Activated CD4-positive, alpha-beta memory T cell treated with anti-CD3 and anti-CD28 coated beads for 36 hours (primary cell): ENCODE data around the gene NLGN4Y. TPM values are rescaled to one million over a fixed set of nuclear protein-coding genes. Genes with fewer than 3 reads are reported as not detected.
A peak's percentile ranks its signal among the peaks of the same experiment; 100 is the strongest.
"Not testable (repeated sequence)": the region's sequence is repeated elsewhere in the genome, so short reads cannot be mapped to it uniquely, and the experiment has no call there.

Experiments used
- CTCF ChIA-PET: fragments of 350-600 bp; sonication (Branson Sonifier 250); formaldehyde crosslinking; loops from one replicate; lab custom pipeline; 2021; ENCODE audit warnings: antibody characterized with exemption, inconsistent platforms; lab: Charles Lee
- POLR2A ChIA-PET: fragments of 350-600 bp; sonication (Branson Sonifier 250); formaldehyde crosslinking; loops from one replicate; lab custom pipeline; 2021; ENCODE audit warnings: antibody characterized with exemption; lab: Charles Lee
- DNase-seq: peaks from one replicate; pipeline ENCODE4 v3.0.0-alpha.2; 2020
- H3K27ac Mint-ChIP-seq: one replicate; pipeline ENCODE4 v1.8.0; 2021; ENCODE audit warnings: mixed read lengths
- H3K27me3 Mint-ChIP-seq: one replicate; pipeline ENCODE4 v1.8.0; 2021; ENCODE audit warnings: mixed read lengths
- H3K36me3 Mint-ChIP-seq: one replicate; pipeline ENCODE4 v1.8.0; 2021; ENCODE audit warnings: mixed read lengths
- H3K4me1 Mint-ChIP-seq: one replicate; pipeline ENCODE4 v1.8.0; 2021; ENCODE audit warnings: low read depth, mixed read lengths
- H3K4me3 Mint-ChIP-seq: one replicate; pipeline ENCODE4 v1.8.0; 2021; ENCODE audit warnings: mild to moderate bottlenecking, mixed read lengths
- H3K9me3 Mint-ChIP-seq: one replicate; pipeline ENCODE4 v1.8.0; 2021; ENCODE audit warnings: mixed read lengths
- intact Hi-C: fragments of 100-400 bp; cut with micrococcal nuclease; formaldehyde crosslinking; loops from one replicate; pipeline ENCODE4 v1.15.1; 2023
- total RNA-seq, 2 experiments: library from RNA; stranded (reverse); gene quantifications; one replicate each; pipeline ENCODE4 v1.2.3, GENCODE V29; 2021

Gene NLGN4Y
- total RNA-seq, 2 experiments from 2014 or later, result 3.0 to 3.8 TPM

GRCh38 chrY:14818452-14818851 is 294.1 kb downstream of the NLGN4Y start:
- Mint-ChIP-seq H3K27me3 (no peaks in the 10 kb centered on the region), H3K36me3 (no peaks in the 10 kb centered on the region), H3K4me1 (no peaks in the 10 kb centered on the region), H3K4me3 (no peak overlapping the region), H3K9me3 (no peaks in the 10 kb centered on the region), H3K27ac (no peak overlapping the region)
- ChIA-PET POLR2A (no interaction called here), CTCF (no interaction called here)
- no peak for DNase-seq
- intact Hi-C loops, result no loop called here

GRCh38 chrY:14822201-14822600 is 297.9 kb downstream of the NLGN4Y start:
- ChIA-PET POLR2A (no interaction called here), CTCF (no interaction called here)
- H3K9me3 Mint-ChIP-seq, result no peaks in the 10 kb centered on the region
- no peaks in the 10 kb centered on the region for H3K27me3 Mint-ChIP-seq
- no peaks in the 10 kb centered on the region for H3K36me3 Mint-ChIP-seq
- H3K4me1 Mint-ChIP-seq, result no peaks in the 10 kb centered on the region
- intact Hi-C loops, result no loop called here
- no peak overlapping the region for H3K4me3 Mint-ChIP-seq
- no peak for DNase-seq
- H3K27ac Mint-ChIP-seq, result no peak overlapping the region

DNA sequence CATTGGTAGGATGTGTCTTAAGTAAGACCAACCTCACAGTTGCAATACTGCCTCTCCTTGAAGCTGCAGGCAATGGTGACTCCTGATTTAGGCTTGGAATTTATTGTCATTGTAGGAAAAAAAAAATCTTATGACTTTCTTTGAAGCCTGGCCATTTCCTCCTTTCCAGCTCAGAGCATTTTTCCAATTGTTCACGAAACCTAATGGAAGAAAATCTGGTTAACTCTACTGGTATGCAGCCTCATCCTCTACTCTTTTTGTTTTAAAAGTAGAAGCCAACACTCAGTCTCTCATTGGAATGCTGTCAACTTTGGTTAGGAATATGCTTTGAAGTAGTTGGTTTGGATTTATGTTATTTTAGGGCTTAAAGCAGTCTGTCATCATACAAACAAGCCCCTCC is 298.6 kb downstream of the NLGN4Y start:
- H3K4me1 Mint-ChIP-seq, result no peaks in the 10 kb centered on the region
- ChIA-PET POLR2A (no interaction called here), CTCF (no interaction called here)
- no peak overlapping the region for H3K4me3 Mint-ChIP-seq
- no peaks in the 10 kb centered on the region for H3K36me3 Mint-ChIP-seq
- no peaks in the 10 kb centered on the region for H3K9me3 Mint-ChIP-seq
- H3K27me3 Mint-ChIP-seq, result no peaks in the 10 kb centered on the region
- H3K27ac Mint-ChIP-seq, result no peak overlapping the region
- no peak for DNase-seq
- intact Hi-C loops, result no loop called here

DNA sequence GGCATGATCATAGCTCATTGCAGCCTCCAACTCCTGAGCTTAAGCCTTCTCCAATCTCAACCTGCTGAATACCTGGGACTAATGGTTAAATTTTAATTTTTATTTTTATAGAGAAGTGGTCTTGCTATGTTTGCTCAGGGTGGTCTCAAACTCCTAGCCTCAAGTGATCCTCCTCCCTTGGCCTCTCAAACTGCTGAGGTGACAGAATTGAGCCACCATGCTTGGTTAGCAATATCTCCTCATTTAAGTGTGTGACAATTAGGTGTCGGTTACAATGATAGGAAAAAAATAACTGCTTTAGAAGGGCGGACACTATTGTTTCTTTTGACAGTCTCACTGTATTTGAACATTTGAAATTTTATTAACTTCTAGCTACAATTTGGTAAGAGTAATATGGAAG is 300.3 kb downstream of the NLGN4Y start:
- no peak for DNase-seq
- intact Hi-C loops, result no loop called here
- Mint-ChIP-seq H3K4me1 (no peaks in the 10 kb centered on the region), H3K4me3 (no peak overlapping the region), H3K36me3 (no peaks in the 10 kb centered on the region), H3K9me3 (no peaks in the 10 kb centered on the region), H3K27ac (no peak overlapping the region), H3K27me3 (no peaks in the 10 kb centered on the region)
- ChIA-PET CTCF (no interaction called here), POLR2A (no interaction called here)

- no peaks in the 10 kb centered on the region for H3K9me3 Mint-ChIP-seq
- POLR2A ChIA-PET, result no interaction called here
- H3K27me3 Mint-ChIP-seq, result no peaks in the 10 kb centered on the region
- H3K4me1 Mint-ChIP-seq, result no peaks in the 10 kb centered on the region
- peaks cover 4% of the 10 kb centered on the region for H3K36me3 Mint-ChIP-seq
- H3K4me3 Mint-ChIP-seq, result no peak overlapping the region
- H3K27ac Mint-ChIP-seq, result no peak overlapping the region
- CTCF ChIA-PET, result no interaction called here
- intact Hi-C loops, result no loop called here
- no peak for DNase-seq
These were observed 301.4 kb downstream of the NLGN4Y start for GRCh38 chrY:14825728-14826127.

- H3K9me3 Mint-ChIP-seq, result no peaks in the 10 kb centered on the region
- H3K4me3 Mint-ChIP-seq, result no peak overlapping the region
- H3K36me3 Mint-ChIP-seq, result peaks cover 8% of the 10 kb centered on the region
- ChIA-PET CTCF (no interaction called here), POLR2A (no interaction called here)
- no peaks in the 10 kb centered on the region for H3K4me1 Mint-ChIP-seq
- no peaks in the 10 kb centered on the region for H3K27me3 Mint-ChIP-seq
- H3K27ac Mint-ChIP-seq, result no peak overlapping the region
- no peak for DNase-seq
- intact Hi-C loops, result no loop called here
These were observed 304.2 kb downstream of the NLGN4Y start for GRCh38 chrY:14828531-14828930.

GRCh38 chrY:14829366-14829885 is 305.1 kb downstream of the NLGN4Y start:
- CTCF ChIA-PET, result no interaction called here
- H3K27me3 Mint-ChIP-seq, result no peaks in the 10 kb centered on the region
- H3K4me1 Mint-ChIP-seq, result peaks cover 5% of the 10 kb centered on the region
- no peaks in the 10 kb centered on the region for H3K9me3 Mint-ChIP-seq
- POLR2A ChIA-PET, result no interaction called here
- DNase-seq, result no peak
- H3K4me3 Mint-ChIP-seq, result no peak overlapping the region
- peaks cover 8% of the 10 kb centered on the region for H3K36me3 Mint-ChIP-seq
- H3K27ac Mint-ChIP-seq, result no peak overlapping the region
- intact Hi-C loops, result no loop called here

DNA sequence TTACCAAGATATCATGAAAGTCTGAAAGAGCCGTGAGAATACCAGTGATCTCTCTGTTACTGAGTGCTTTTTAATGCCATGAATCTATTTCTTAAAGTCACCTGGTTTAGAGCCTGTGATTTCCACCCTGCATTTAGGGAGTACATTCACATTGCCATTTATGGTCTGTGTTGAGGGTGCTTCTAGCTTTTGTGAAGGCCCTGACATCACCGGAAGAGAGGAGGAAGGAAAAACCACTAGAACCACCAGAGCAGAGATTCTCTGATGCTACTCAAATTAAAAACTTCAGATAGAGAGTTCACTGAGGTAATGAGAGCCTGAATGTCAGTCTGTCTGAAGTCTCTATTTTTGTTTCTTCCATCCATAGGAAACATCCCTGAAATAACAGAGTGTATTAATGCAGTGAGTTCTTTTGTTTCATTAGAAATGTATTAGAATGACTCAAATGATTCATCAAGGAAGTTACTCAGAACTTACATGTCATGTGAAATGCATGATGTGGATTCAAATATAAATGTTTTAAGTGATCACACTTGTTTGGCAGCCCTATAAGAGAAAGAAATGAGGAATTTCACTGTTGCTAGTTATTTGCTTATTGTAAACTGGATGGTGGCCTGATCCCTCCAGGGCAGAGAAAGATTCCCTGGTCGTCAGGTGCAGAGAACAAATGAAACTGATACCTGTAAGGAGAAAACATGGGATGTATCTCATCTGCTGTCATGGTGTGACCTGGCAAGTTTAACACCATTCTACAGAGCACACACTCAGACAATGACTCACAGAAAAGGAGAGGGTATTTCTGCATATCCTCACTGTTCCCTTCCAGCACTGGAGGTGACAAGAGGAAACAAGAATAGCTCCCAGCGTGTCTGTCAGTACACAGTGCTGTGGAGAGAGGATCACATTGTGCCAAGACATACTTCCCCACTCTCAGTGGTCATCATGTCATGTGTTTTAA is 310.1 kb downstream of the NLGN4Y start:
- DNase-seq, result peak; percentile 8
- ChIA-PET POLR2A (no interaction called here), CTCF (no interaction called here)
- H3K4me3 Mint-ChIP-seq, result no peak overlapping the region
- H3K4me1 Mint-ChIP-seq, result peaks cover 12% of the 10 kb centered on the region
- intact Hi-C loops, result loop anchor here (5.0 kb wide), 1 partner anchor 492 kb away; no protein-coding TSS in a partner anchor
- no peaks in the 10 kb centered on the region for H3K9me3 Mint-ChIP-seq
- H3K27ac Mint-ChIP-seq, result peak overlapping the region; percentile 75
- H3K36me3 Mint-ChIP-seq, result peaks cover 8% of the 10 kb centered on the region
- H3K27me3 Mint-ChIP-seq, result no peaks in the 10 kb centered on the region

DNA sequence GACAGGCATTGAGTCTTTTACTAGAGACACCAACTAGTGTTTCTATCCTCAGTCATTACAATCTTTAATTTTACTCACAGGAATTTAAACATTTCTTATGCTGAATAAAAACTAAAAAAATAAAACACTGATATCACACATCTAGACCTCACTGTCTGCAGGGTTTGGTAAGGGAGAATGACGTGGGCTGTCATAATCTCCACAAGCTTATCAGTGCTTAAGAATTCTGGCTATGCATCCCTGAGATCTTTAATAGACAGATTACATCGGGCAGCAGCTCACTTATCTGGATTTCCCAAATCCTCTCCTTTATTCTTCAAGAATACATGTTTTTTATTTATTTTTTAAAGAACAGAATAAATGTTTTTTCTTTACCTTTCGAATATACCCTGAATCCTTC is 313.1 kb downstream of the NLGN4Y start:
- H3K27ac Mint-ChIP-seq, result no peak overlapping the region
- H3K27me3 Mint-ChIP-seq, result no peaks in the 10 kb centered on the region
- H3K36me3 Mint-ChIP-seq, result peaks cover 5% of the 10 kb centered on the region
- peaks cover 12% of the 10 kb centered on the region for H3K4me1 Mint-ChIP-seq
- H3K9me3 Mint-ChIP-seq, result no peaks in the 10 kb centered on the region
- CTCF ChIA-PET, result no interaction called here
- intact Hi-C loops, result no loop called here
- DNase-seq, result no peak
- POLR2A ChIA-PET, result no interaction called here
- no peak overlapping the region for H3K4me3 Mint-ChIP-seq

- intact Hi-C loops, result no loop called here
- peaks cover 3% of the 10 kb centered on the region for H3K27me3 Mint-ChIP-seq
- no peaks in the 10 kb centered on the region for H3K36me3 Mint-ChIP-seq
- ChIA-PET POLR2A (no interaction called here), CTCF (no interaction called here)
- no peaks in the 10 kb centered on the region for H3K9me3 Mint-ChIP-seq
- H3K4me1 Mint-ChIP-seq, result no peaks in the 10 kb centered on the region
- no peak for DNase-seq
- H3K4me3 Mint-ChIP-seq, result no peak overlapping the region
- no peak overlapping the region for H3K27ac Mint-ChIP-seq
These were observed 326.4 kb downstream of the NLGN4Y start for GRCh38 chrY:14850734-14851133.

DNA sequence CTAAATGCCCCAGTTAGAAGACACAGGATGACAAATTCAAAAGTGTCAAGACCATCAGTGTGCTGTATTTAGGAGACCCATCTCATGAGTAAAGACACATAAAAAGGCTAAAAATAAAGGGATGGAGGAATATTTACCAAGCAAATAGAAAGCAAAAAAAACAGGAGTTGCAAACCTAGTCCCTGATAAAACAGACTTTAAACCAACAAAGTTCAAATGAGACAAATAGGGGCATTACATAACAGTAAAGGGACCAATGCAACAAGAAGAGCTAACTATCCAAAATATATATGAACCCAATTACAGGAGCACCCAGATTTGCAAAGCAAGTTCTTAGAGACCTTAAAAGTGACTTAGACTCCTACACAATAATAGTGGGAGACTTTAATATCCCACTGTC is 336.1 kb downstream of the NLGN4Y start:
- intact Hi-C loops, result no loop called here
- peaks cover 2% of the 10 kb centered on the region for H3K27me3 Mint-ChIP-seq
- no peaks in the 10 kb centered on the region for H3K36me3 Mint-ChIP-seq
- H3K4me1 Mint-ChIP-seq, result no peaks in the 10 kb centered on the region
- ChIA-PET POLR2A (no interaction called here), CTCF (no interaction called here)
- H3K4me3 Mint-ChIP-seq, result no peak overlapping the region
- H3K27ac Mint-ChIP-seq, result no peak overlapping the region
- no peak for DNase-seq
- H3K9me3 Mint-ChIP-seq, result no peaks in the 10 kb centered on the region

DNA sequence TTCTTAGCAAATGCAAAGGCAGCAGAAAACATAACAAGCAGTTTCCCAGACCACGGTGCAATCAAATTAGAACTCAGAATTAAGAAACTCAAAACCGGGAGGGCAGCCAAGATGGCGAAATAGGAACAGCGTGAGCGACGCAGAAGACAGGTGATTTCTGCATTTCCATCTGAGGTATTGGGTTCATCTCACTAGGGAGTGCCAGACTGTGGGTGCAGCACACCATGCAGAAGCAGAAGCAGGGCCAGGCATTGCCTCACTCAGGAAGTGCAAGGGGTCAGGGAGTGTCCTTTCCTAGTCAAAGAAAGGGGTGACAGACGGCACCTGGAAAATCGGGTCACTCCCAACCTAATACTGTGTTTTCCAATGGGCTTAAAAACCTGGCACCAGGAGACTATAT is 336.7 kb downstream of the NLGN4Y start:
- H3K27ac Mint-ChIP-seq, H3K36me3 Mint-ChIP-seq, H3K27me3 Mint-ChIP-seq, H3K4me3 Mint-ChIP-seq, DNase-seq, H3K4me1 Mint-ChIP-seq, H3K9me3 Mint-ChIP-seq, CTCF ChIA-PET, intact Hi-C loops, POLR2A ChIA-PET: not testable (repeated sequence)

DNA sequence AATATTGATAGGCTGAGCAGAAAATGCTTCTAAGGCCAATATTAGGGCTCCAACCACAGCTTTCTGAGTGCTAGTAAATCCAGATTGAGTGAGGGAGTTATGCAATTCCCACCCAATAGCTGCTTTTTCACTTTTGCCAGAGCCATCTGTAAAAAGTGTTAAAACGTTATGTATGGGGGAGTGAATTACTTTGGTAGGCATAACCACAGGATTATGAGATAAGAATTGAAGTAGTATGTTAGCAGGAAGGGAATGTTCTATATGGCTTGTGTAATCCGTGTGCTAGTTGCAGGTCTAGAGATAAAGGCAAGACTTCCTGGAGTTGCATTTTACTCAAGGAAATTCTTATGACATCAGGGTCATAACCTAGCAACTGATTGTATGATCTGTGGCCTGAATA is 347.6 kb downstream of the NLGN4Y start:
- ChIA-PET CTCF (no interaction called here), POLR2A (no interaction called here)
- intact Hi-C loops, result no loop called here
- peaks cover 1% of the 10 kb centered on the region for H3K27me3 Mint-ChIP-seq
- DNase-seq, result no peak
- no peaks in the 10 kb centered on the region for H3K4me1 Mint-ChIP-seq
- H3K27ac Mint-ChIP-seq, result no peak overlapping the region
- H3K4me3 Mint-ChIP-seq, result no peak overlapping the region
- peaks cover 9% of the 10 kb centered on the region for H3K9me3 Mint-ChIP-seq
- H3K36me3 Mint-ChIP-seq, result no peaks in the 10 kb centered on the region
